Subcutaneous abdominal adipose tissue (tissue), 5 donors: ENCODE measurements around the gene MRPL22.

Experiments used
- H3K27ac ChIP-seq: one replicate; pipeline ENCODE4 v1.7.0; 2013; ENCODE audit warnings: low read depth, mild to moderate bottlenecking, inconsistent platforms, low read length, moderate library complexity
- H3K27me3 ChIP-seq, 5 donors: one replicate each; pipeline ENCODE4 v1.7.0; 2013; ENCODE audit warnings: low read length in 5 of 5, inconsistent platforms in 1 of 5; ENCODE audit not compliant: control insufficient read depth in 5 of 5, insufficient read depth in 4 of 5
- H3K36me3 ChIP-seq, 5 donors: one replicate each; pipeline ENCODE4 v1.7.0; 2013; ENCODE audit warnings: low read length in 5 of 5; ENCODE audit not compliant: control insufficient read depth in 5 of 5, insufficient read depth in 5 of 5
- H3K4me1 ChIP-seq, 5 donors: one replicate each; pipeline ENCODE4 v1.7.0; 2013; ENCODE audit warnings: low read length in 5 of 5, mild to moderate bottlenecking in 3 of 5, moderate library complexity in 1 of 5; ENCODE audit not compliant: control insufficient read depth in 5 of 5, insufficient read depth in 5 of 5
- H3K4me3 ChIP-seq, 5 donors: one replicate each; pipeline ENCODE4 v1.7.0; 2013; ENCODE audit warnings: low read length in 5 of 5, low read depth in 1 of 5
- H3K9ac ChIP-seq, 5 donors: one replicate each; pipeline ENCODE4 v1.7.0; 2013; ENCODE audit warnings: low read length in 5 of 5, mild to moderate bottlenecking in 4 of 5, moderate library complexity in 3 of 5
- H3K9me3 ChIP-seq, 5 donors: one replicate each; pipeline ENCODE4 v1.7.0; 2013; ENCODE audit warnings: low read length in 5 of 5; ENCODE audit not compliant: control insufficient read depth in 5 of 5
- donor health status: healthy.
- donor health status: healthy.
- donor health status: healthy.
- donor health status: healthy.
- donor health status: healthy.

MRPL22 gene

DNA sequence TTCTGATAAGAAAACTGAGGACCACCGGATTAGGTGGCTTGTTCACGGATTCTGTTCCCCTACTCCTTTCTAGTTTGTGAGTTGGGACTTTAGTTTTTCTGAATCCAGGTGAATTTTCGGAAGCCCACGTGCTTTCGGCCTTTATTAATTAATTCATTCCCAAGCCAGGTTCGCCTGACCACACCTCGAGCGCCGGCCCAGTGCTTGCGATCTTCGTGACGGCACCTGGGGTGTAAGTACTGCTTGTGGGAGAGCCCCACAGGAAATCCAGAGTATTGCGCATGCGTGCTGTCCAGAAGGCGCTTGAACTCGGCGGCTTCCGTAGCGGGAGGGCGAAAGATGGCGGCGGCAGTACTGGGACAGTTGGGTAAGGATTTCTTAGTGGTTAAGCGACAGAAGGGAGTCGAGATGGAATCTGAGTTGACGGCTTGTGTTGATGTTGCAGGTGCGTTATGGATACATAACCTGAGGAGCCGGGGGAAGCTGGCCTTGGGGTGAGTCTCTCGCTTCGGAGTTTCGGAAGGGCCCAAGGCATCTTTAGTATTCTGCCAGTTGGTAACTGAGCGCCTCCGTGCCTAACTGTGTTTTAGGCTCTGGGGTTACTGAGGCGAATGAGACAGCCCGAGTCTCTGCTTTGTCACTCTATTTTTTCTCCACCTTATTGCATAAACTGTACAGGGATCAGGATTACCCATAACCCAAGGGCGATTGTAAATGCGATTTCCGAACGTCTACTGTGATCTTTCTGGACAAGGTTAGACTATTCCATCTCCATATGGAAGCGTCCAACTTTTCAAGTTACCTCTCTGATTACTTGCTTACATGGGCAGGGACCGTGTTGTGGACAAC is at the start of gene MRPL22:
MRPL22 (plus strand) TSS at position 302 of the 849 bp plus-strand sequence; CDS start at position 340, 38 bp downstream.
- H3K9ac ChIP-seq, result peak within 1 kb of the TSS; percentile 92 to 94 (median 93)
- peak within 1 kb of the TSS; percentile 93 to 99 (median 96) for H3K4me3 ChIP-seq
- H3K27me3 ChIP-seq, result no peaks in the 10 kb centered on the region
- H3K36me3 ChIP-seq, result peaks cover 0 to 11% (median 0%) of the 10 kb centered on the region in 5 donors
- peaks cover 7 to 46% (median 42%) of the 10 kb centered on the region in 5 donors for H3K4me1 ChIP-seq
- no peaks in the 10 kb centered on the region for H3K9me3 ChIP-seq
- H3K27ac ChIP-seq, result peak within 1 kb of the TSS; percentile 76

DNA sequence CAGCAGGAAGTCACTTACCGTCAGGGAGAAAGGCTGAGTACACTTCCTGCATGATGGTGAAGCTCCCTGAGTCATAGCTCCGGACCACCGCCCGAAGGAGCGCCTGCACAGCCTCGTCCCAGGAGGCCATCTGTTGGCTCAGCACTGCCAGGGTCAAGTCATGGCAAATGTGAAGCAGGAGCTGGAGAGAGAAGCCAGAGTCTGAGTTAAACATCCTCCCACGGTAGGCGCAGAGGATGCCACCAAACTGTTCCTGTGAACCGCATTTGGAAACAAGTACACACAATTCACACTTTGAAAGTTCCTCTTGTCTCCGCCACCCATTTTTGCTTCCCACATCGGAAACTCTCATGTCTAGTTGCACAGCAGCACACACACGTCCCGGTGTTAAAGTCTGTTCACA is 48.5 kb upstream of the MRPL22 start:
- H3K9me3 ChIP-seq, result peaks cover 0 to 3% (median 0%) of the 10 kb centered on the region in 5 donors
- no peak overlapping the region for H3K9ac ChIP-seq
- H3K27ac ChIP-seq, result no peak overlapping the region
- peaks cover 25 to 88% (median 65%) of the 10 kb centered on the region in 5 donors for H3K36me3 ChIP-seq
- H3K27me3 ChIP-seq, result no peaks in the 10 kb centered on the region
- peaks cover 0 to 26% (median 14%) of the 10 kb centered on the region in 5 donors for H3K4me1 ChIP-seq
- no peak overlapping the region for H3K4me3 ChIP-seq

DNA sequence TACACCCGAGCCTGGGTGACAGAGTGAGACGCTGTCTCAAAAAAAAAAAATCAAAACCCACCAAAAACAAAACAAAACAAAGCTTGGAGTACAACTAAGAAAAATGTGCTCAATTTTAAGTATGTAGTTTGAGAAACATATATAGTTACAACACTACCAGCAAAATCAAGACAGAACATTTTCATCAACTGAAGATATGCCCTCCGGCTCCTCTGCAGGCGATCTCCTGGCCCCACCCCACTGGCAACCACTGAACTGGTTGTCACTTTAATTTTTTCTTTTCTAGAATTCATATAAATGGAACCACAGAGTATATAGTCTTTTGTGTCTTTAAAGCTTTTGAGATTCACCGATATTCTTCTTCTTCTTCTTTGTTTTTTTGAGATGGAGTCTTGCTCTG is 47.5 kb upstream of the MRPL22 start:
- peaks cover 17 to 88% (median 60%) of the 10 kb centered on the region in 5 donors for H3K36me3 ChIP-seq
- H3K9ac ChIP-seq, result no peak overlapping the region
- H3K4me1 ChIP-seq, result peaks cover 0 to 36% (median 19%) of the 10 kb centered on the region in 5 donors
- peaks cover 0 to 1% (median 0%) of the 10 kb centered on the region in 5 donors for H3K9me3 ChIP-seq
- H3K27me3 ChIP-seq, result no peaks in the 10 kb centered on the region
- no peak overlapping the region for H3K4me3 ChIP-seq
- no peak overlapping the region for H3K27ac ChIP-seq

DNA sequence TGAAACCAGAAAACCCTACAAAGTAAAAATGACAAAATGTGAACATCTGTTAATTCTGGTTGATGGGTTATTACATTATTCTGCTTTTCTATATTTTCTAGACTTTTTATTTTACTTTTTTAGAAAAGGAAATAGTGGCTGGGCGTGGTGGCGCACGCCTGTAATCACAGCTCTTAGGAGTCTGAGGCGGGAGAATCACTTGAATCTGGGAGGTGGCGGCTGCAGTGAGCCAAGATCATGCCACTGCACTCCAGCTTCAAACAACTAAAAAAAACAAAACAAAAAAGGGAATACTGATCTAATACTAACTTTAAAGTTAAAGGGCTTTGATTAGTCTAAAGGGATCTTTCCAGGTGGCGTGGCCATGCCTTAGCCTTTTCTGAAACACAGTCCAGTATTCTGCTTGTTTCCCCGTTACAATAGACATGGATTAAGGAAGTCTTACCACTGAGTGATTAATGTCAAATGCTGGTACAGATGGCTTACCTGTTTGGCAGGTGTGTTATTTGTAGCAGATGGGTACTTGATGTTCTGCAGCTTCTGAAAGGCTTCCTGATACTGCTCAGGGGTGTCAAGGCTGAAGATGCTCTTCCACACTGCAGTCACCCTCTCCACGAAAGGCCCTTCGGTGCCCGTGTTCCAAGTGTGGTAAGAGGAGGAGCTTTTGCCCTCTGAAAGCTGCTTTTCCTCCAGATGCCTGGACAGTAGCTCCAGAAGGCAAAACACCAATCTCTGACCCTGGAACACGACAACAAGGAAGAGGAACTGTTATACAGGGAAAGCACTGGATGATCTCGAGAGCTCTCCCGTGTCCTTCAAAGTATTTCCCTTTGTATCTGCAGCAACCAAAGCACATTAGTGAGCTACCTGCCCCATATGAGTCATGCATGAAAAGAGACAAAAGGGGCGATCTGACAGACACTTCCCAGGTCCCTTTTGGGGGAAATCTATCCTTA is 45.0 kb upstream of the MRPL22 start:
- Histone ChIP-seq H3K27me3 (no peaks in the 10 kb centered on the region), H3K9me3 (no peaks in the 10 kb centered on the region), H3K4me3 (no peak overlapping the region), H3K9ac (no peak overlapping the region), H3K36me3 (peaks cover 4 to 82% (median 51%) of the 10 kb centered on the region in 5 donors), H3K27ac (peak overlapping the region; percentile 24), H3K4me1 (peaks cover 0 to 59% (median 36%) of the 10 kb centered on the region in 5 donors)

DNA sequence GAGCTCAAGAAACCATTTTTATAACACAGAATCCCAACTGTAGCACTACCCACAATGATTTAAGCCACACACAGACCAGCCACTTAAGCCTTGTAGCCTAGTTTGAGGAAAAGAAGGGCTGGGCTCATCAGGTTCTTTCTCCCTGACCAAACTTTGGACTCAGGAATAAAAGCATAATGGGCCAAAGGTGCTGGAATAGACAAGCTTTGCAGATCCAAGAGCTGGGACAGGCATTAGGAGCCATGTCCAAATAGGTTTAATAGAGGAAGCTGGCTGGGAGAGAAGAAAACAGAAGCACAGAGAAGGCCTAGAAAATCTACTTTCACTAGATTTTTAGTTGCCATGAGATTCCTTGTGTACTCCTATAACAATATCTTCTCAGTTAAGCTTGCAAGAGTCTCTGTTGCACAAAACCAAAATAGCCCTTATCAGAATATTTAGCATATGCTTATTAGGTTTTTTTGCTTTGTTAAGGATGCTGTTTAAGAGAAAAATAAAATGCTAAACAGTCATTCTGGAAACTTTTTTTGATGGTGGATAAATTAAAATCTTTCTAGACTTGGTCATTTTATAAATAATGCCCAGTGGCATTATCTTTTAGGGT is 44.2 kb upstream of the MRPL22 start:
- peaks cover 0 to 62% (median 36%) of the 10 kb centered on the region in 5 donors for H3K4me1 ChIP-seq
- no peaks in the 10 kb centered on the region for H3K9me3 ChIP-seq
- H3K27ac ChIP-seq, result peak overlapping the region; percentile 24
- H3K27me3 ChIP-seq, result no peaks in the 10 kb centered on the region
- peaks cover 8 to 82% (median 49%) of the 10 kb centered on the region in 5 donors for H3K36me3 ChIP-seq
- no peak overlapping the region for H3K4me3 ChIP-seq
- no peak overlapping the region for H3K9ac ChIP-seq

DNA sequence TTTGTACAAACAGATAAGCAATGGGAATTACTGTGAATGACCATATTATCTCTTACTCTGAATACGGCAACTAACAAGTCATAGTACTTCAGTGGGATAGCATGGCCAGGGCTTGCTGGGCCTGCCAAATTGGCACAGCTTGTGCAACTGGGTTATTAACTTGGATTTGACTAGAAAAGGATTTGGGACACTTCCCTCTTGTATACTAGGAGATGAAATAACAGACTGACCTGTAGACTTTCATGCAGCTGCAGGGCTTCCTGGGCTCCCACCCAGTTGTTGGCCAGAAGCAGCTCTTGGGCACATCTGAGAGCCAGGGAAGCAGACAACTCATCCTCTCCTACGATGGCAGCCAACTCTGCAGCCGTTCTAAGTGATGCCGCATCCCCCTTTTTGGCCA is 42.7 kb upstream of the MRPL22 start:
- H3K4me1 ChIP-seq, result peaks cover 0 to 60% (median 30%) of the 10 kb centered on the region in 5 donors
- H3K4me3 ChIP-seq, result no peak overlapping the region
- H3K36me3 ChIP-seq, result peaks cover 15 to 84% (median 53%) of the 10 kb centered on the region in 5 donors
- no peaks in the 10 kb centered on the region for H3K9me3 ChIP-seq
- H3K27me3 ChIP-seq, result no peaks in the 10 kb centered on the region
- H3K27ac ChIP-seq, result peak overlapping the region; percentile 97
- H3K9ac ChIP-seq, result no peak overlapping the region

DNA sequence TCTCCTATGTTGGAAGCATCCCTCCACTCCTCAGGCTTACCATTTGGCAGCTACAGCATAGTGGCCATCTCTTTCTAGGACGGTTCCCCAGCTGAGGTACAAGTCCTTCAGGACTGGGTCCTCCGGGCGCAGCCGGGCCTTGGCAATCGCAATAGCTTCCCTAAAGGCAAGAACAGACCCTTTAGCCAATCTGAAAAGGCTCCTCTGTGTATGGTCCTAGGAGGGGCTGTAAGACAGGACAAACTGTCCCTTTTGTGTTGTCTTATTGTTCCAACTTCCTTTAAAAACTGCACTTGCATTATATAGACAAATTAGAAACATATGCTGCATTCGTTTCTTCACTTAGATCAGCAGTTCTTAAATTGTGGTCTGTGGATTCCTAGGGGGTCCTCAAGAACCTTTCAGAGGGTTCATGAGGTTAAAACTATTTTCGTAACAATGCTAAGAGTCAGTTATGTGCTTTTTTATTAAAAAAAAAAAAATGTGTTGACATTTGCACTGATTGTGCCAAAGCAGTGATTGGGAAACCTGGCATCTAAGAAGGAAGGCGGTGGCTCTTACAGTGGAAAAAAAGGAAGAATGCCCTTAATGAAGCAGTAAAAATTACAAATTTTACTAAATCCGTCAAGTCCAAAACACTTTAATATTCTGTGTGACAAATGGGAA is 41.6 kb upstream of the MRPL22 start:
- Histone ChIP-seq H3K9me3 (no peaks in the 10 kb centered on the region), H3K9ac (peak overlapping the region in 4 of 5 donors; percentile 30 to 74 (median 54)), H3K4me1 (peaks cover 0 to 60% (median 30%) of the 10 kb centered on the region in 5 donors), H3K27me3 (no peaks in the 10 kb centered on the region), H3K4me3 (no peak overlapping the region), H3K36me3 (peaks cover 19 to 76% (median 53%) of the 10 kb centered on the region in 5 donors), H3K27ac (peak overlapping the region; percentile 97)

DNA sequence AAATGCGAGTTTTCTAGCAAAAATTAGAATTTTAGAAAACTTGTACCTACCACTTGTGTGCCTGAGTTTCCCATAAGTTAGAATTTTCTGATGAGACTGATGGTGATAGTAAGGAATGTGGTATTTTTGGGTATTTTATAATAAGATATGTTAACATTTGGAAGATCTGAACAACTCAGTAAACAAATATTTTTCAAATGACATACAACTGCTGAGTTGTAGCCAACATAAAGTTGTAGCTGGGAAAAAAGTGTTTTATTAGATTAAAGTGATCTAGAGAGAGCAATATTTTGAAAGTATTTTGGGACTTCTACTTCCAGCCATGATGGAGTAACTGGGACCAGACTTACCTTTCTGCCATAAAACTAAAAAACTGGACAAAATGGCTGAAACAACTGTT is 40.8 kb upstream of the MRPL22 start:
- H3K4me3 ChIP-seq, result no peak overlapping the region
- H3K36me3 ChIP-seq, result peaks cover 19 to 80% (median 55%) of the 10 kb centered on the region in 5 donors
- H3K4me1 ChIP-seq, result peaks cover 0 to 61% (median 30%) of the 10 kb centered on the region in 5 donors
- H3K9me3 ChIP-seq, result no peaks in the 10 kb centered on the region
- H3K27me3 ChIP-seq, result no peaks in the 10 kb centered on the region
- peak overlapping the region; percentile 97 for H3K27ac ChIP-seq
- H3K9ac ChIP-seq, result peak overlapping the region in 3 of 5 donors; percentile 22 to 74 (median 32)

DNA sequence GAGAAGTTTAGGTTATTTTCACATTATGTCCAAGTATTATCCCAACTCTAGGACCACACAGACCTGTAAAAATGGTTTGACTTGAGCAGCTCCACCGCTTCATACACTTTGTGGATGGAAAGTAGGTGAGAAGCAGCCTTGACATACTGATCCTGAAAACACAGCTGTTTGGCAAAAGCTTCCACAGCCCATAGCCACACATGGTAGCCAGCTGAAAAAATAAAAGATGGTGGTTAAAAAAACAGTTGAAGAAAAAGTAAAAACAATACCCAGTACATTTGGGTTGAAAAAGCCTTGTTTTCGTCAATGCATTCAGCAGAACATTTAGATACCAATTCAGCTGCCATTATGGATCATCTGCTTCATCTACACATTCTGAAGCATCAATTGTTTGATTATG is 39.6 kb upstream of the MRPL22 start:
- peaks cover 16 to 77% (median 50%) of the 10 kb centered on the region in 5 donors for H3K36me3 ChIP-seq
- no peaks in the 10 kb centered on the region for H3K9me3 ChIP-seq
- H3K4me3 ChIP-seq, result no peak overlapping the region
- peaks cover 0 to 65% (median 27%) of the 10 kb centered on the region in 5 donors for H3K4me1 ChIP-seq
- H3K27ac ChIP-seq, result peak overlapping the region; percentile 97
- H3K9ac ChIP-seq, result no peak overlapping the region
- no peaks in the 10 kb centered on the region for H3K27me3 ChIP-seq
